ENCODE measurements around the gene SEC14L6. TPM values are rescaled to one million over a fixed set of nuclear protein-coding genes. Genes with fewer than 3 reads are reported as not detected.

SEC14L6 gene
- total RNA-seq, 1 donor from 2014 or later: 1.4 TPM

- Mint-ChIP-seq H3K36me3 (ENCODE audit: low read depth, unreplicated experiment) (no peaks in the 10 kb centered on the region), H3K4me3 (ENCODE audit: unreplicated experiment) (no peak overlapping the region)
Observed at GRCh38 chr22:30538280-30538679, 8.3 kb downstream of the SEC14L6 start.

GRCh38 chr22:30537083-30537731, 9.3 kb downstream of the SEC14L6 start:
- no peaks in the 10 kb centered on the region for H3K9me3 Mint-ChIP-seq (ENCODE audit: unreplicated experiment)
- H3K36me3 Mint-ChIP-seq (ENCODE audit: low read depth, unreplicated experiment): no peaks in the 10 kb centered on the region
- H3K4me3 Mint-ChIP-seq (ENCODE audit: unreplicated experiment): no peak overlapping the region
- H3K27ac Mint-ChIP-seq (ENCODE audit: unreplicated experiment): no peak overlapping the region
- peaks cover 2% of the 10 kb centered on the region for H3K4me1 Mint-ChIP-seq (ENCODE audit: unreplicated experiment)
- H3K27me3 Mint-ChIP-seq (ENCODE audit: unreplicated experiment): peaks cover 4% of the 10 kb centered on the region
- TF ChIP-seq CTCF (IDR thresholded peaks at IDR 0.05; ENCODE audit: unreplicated experiment): no peak
- DNase-seq (ENCODE audit: low spot score): no peak

More at GRCh38 chr22:30538280-30538679, 8.3 kb downstream of the SEC14L6 start:
- no peaks in the 10 kb centered on the region for H3K9me3 Mint-ChIP-seq (ENCODE audit: unreplicated experiment)
- peaks cover 5% of the 10 kb centered on the region for H3K27me3 Mint-ChIP-seq (ENCODE audit: unreplicated experiment)
- no peak for DNase-seq (ENCODE audit: low spot score)
- H3K27ac Mint-ChIP-seq (ENCODE audit: unreplicated experiment): no peak overlapping the region
- peaks cover 5% of the 10 kb centered on the region for H3K4me1 Mint-ChIP-seq (ENCODE audit: unreplicated experiment)
- no peak for TF ChIP-seq CTCF (IDR thresholded peaks at IDR 0.05; ENCODE audit: unreplicated experiment)

GRCh38 chr22:30535182-30535581, 11.4 kb downstream of the SEC14L6 start:
- no peak for TF ChIP-seq CTCF (IDR thresholded peaks at IDR 0.05; ENCODE audit: unreplicated experiment)
- Mint-ChIP-seq H3K27me3 (ENCODE audit: unreplicated experiment) (peaks cover 7% of the 10 kb centered on the region), H3K27ac (ENCODE audit: unreplicated experiment) (no peak overlapping the region), H3K4me1 (ENCODE audit: unreplicated experiment) (peaks cover 2% of the 10 kb centered on the region), H3K36me3 (ENCODE audit: low read depth, unreplicated experiment) (no peaks in the 10 kb centered on the region), H3K9me3 (ENCODE audit: unreplicated experiment) (no peaks in the 10 kb centered on the region), H3K4me3 (ENCODE audit: unreplicated experiment) (no peak overlapping the region)
- DNase-seq (ENCODE audit: low spot score): no peak

- Mint-ChIP-seq H3K27ac (ENCODE audit: unreplicated experiment) (no peak overlapping the region), H3K9me3 (ENCODE audit: unreplicated experiment) (no peaks in the 10 kb centered on the region), H3K36me3 (ENCODE audit: low read depth, unreplicated experiment) (no peaks in the 10 kb centered on the region), H3K4me1 (ENCODE audit: unreplicated experiment) (peaks cover 2% of the 10 kb centered on the region), H3K27me3 (ENCODE audit: unreplicated experiment) (peaks cover 7% of the 10 kb centered on the region), H3K4me3 (ENCODE audit: unreplicated experiment) (no peak overlapping the region)
- DNase-seq (ENCODE audit: low spot score): no peak
- no peak for TF ChIP-seq CTCF (IDR thresholded peaks at IDR 0.05; ENCODE audit: unreplicated experiment)
Observed at GRCh38 chr22:30531651-30532608, 14.6 kb downstream of the SEC14L6 start.

GRCh38 chr22:30526656-30527055, 19.9 kb downstream of the SEC14L6 start:
- no peaks in the 10 kb centered on the region for H3K9me3 Mint-ChIP-seq (ENCODE audit: unreplicated experiment)
- no peaks in the 10 kb centered on the region for H3K36me3 Mint-ChIP-seq (ENCODE audit: low read depth, unreplicated experiment)
- no peak overlapping the region for H3K27ac Mint-ChIP-seq (ENCODE audit: unreplicated experiment)
- H3K4me1 Mint-ChIP-seq (ENCODE audit: unreplicated experiment): no peaks in the 10 kb centered on the region
- no peak for TF ChIP-seq CTCF (IDR thresholded peaks at IDR 0.05; ENCODE audit: unreplicated experiment)
- H3K4me3 Mint-ChIP-seq (ENCODE audit: unreplicated experiment): no peak overlapping the region
- no peak for DNase-seq (ENCODE audit: low spot score)
- peaks cover 4% of the 10 kb centered on the region for H3K27me3 Mint-ChIP-seq (ENCODE audit: unreplicated experiment)
